GM12865 (cell line): ENCODE results near the gene QSOX2.

Experiments
- DNase-seq: peaks from one replicate; pipeline ENCODE4 v3.0.0; 2010; ENCODE audit warnings: low read depth
- H3K4me3 ChIP-seq: 2 replicates; pipeline ENCODE4 v1.5.1; 2011; ENCODE audit warnings: mild to moderate bottlenecking, low read depth, low read length, control low read depth
- CTCF ChIP-seq: IDR thresholded peaks from 2 replicates; pipeline ENCODE4 v1.5.1; 2011; ENCODE audit warnings: low read length, control low read depth, low read depth, inconsistent platforms; ENCODE audit not compliant: insufficient read depth; ENCODE audit errors: missing control alignments

QSOX2 gene

GRCh38 chr9:136175616-136176197, 69.9 kb downstream of the QSOX2 start:
- no peak overlapping the region for H3K4me3 ChIP-seq
- DNase-seq, result no peak
- TF ChIP-seq CTCF, result no peak

GRCh38 chr9:136174779-136175615, 70.6 kb downstream of the QSOX2 start:
- TF ChIP-seq CTCF, result no peak
- DNase-seq, result no peak
- no peak overlapping the region for H3K4me3 ChIP-seq

GRCh38 chr9:136173648-136174290, 71.8 kb downstream of the QSOX2 start:
- no peak overlapping the region for H3K4me3 ChIP-seq
- DNase-seq, result no peak
- no peak for TF ChIP-seq CTCF

- TF ChIP-seq CTCF, result no peak
- H3K4me3 ChIP-seq, result no peak overlapping the region
- DNase-seq, result no peak
These were observed 73.1 kb downstream of the QSOX2 start for GRCh38 chr9:136172412-136173079.

GRCh38 chr9:136171801-136172411, 73.7 kb downstream of the QSOX2 start:
- no peak overlapping the region for H3K4me3 ChIP-seq
- TF ChIP-seq CTCF, result no peak
- DNase-seq, result no peak

- no peak for TF ChIP-seq CTCF
- DNase-seq, result peak; percentile 11
- H3K4me3 ChIP-seq, result no peak overlapping the region
These were observed 74.4 kb downstream of the QSOX2 start for GRCh38 chr9:136171009-136171800.
